Common myeloid progenitor, CD34-positive (primary cell): Measurements from ENCODE around the gene LRRC72. TPM values are rescaled to one million over a fixed set of nuclear protein-coding genes. Genes with fewer than 3 reads are reported as not detected.

Source experiments
- CTCF ChIA-PET: fragments of 350-600 bp; sonication (Branson Sonifier 250); formaldehyde crosslinking; loops from one replicate; lab custom pipeline; 2021; ENCODE audit warnings: antibody characterized with exemption; lab: Charles Lee
- POLR2A ChIA-PET: fragments of 350-600 bp; sonication (Branson Sonifier 250); formaldehyde crosslinking; loops from one replicate; lab custom pipeline; 2021; ENCODE audit warnings: antibody characterized with exemption; lab: Charles Lee
- DNase-seq, 3 donors: peaks; one replicate each; pipeline versions ENCODE4 v3.0.0 to v3.0.0-alpha.2; 2013
- H3K27ac ChIP-seq, 2 experiments: 1 replicate in 1 of 2; 2 replicates in 1 of 2; pipeline ENCODE4 v1.7.0; 2013; ENCODE audit warnings: inconsistent platforms in 2 of 2, low read length in 2 of 2, mild to moderate bottlenecking in 2 of 2, low read depth in 1 of 2, moderate library complexity in 1 of 2; ENCODE audit not compliant: severe bottlenecking in 2 of 2, insufficient read depth in 1 of 2, poor library complexity in 1 of 2
- H3K27me3 ChIP-seq, 5 experiments: replicated peaks in 2 of 5; 1 replicate in 3 of 5; 2 replicates in 2 of 5; pipeline versions ENCODE4 v1.6.1 to v1.7.0; 2013; ENCODE audit warnings: low read length in 4 of 5, mild to moderate bottlenecking in 2 of 5, moderate library complexity in 2 of 5, inconsistent platforms in 1 of 5; ENCODE audit not compliant: insufficient read depth in 5 of 5, control insufficient read depth in 4 of 5
- H3K36me3 ChIP-seq, 4 experiments: 1 replicate in 2 of 4; 2 replicates in 2 of 4; pipeline versions ENCODE4 v1.6.1 to v1.7.0; 2013; ENCODE audit warnings: low read length in 3 of 4, control low read depth in 1 of 4, mild to moderate bottlenecking in 1 of 4; ENCODE audit not compliant: control insufficient read depth in 4 of 4, insufficient read depth in 4 of 4
- H3K4me1 ChIP-seq, 4 experiments: 1 replicate in 3 of 4; 2 replicates in 1 of 4; pipeline versions ENCODE4 v1.6.1 to v1.7.1; 2013; ENCODE audit warnings: low read length in 3 of 4, mild to moderate bottlenecking in 3 of 4, control low read depth in 1 of 4, inconsistent platforms in 1 of 4, moderate library complexity in 1 of 4; ENCODE audit not compliant: control insufficient read depth in 4 of 4, insufficient read depth in 4 of 4; ENCODE audit errors: control extremely low read depth in 1 of 4
- H3K4me3 ChIP-seq, 7 experiments: 1 replicate in 4 of 7; 2 replicates in 3 of 7; pipeline versions ENCODE4 v1.5.1 to v1.7.0; 2013; ENCODE audit warnings: mild to moderate bottlenecking in 7 of 7, low read length in 6 of 7, moderate library complexity in 6 of 7, inconsistent platforms in 2 of 7, low read depth in 2 of 7, control low read depth in 1 of 7; ENCODE audit not compliant: insufficient read depth in 4 of 7, control insufficient read depth in 1 of 7; ENCODE audit errors: extremely low read depth in 1 of 7
- H3K9me3 ChIP-seq, 5 experiments: 1 replicate in 4 of 5; 2 replicates in 1 of 5; pipeline versions ENCODE4 v1.6.1 to v1.7.1; 2013; ENCODE audit warnings: low read length in 4 of 5, mild to moderate bottlenecking in 2 of 5, inconsistent platforms in 1 of 5, low read depth in 1 of 5, moderate library complexity in 1 of 5; ENCODE audit not compliant: control insufficient read depth in 4 of 5, insufficient read depth in 2 of 5; ENCODE audit errors: control extremely low read depth in 1 of 5
- WGBS: methylation state at CpG from one replicate; pipeline ENCODE4 v1.1.5; 2013; ENCODE audit not compliant: insufficient coverage; 5-methylcytosine and 5-hydroxymethylcytosine counted together
- polyA plus RNA-seq: library from polyadenylated mRNA; unstranded; fragments of 120-200 nt; gene quantifications from one replicate; pipeline ENCODE4 v1.2.1, GENCODE V29; 2013

The LRRC72 gene
- polyA plus RNA-seq, result not detected

DNA sequence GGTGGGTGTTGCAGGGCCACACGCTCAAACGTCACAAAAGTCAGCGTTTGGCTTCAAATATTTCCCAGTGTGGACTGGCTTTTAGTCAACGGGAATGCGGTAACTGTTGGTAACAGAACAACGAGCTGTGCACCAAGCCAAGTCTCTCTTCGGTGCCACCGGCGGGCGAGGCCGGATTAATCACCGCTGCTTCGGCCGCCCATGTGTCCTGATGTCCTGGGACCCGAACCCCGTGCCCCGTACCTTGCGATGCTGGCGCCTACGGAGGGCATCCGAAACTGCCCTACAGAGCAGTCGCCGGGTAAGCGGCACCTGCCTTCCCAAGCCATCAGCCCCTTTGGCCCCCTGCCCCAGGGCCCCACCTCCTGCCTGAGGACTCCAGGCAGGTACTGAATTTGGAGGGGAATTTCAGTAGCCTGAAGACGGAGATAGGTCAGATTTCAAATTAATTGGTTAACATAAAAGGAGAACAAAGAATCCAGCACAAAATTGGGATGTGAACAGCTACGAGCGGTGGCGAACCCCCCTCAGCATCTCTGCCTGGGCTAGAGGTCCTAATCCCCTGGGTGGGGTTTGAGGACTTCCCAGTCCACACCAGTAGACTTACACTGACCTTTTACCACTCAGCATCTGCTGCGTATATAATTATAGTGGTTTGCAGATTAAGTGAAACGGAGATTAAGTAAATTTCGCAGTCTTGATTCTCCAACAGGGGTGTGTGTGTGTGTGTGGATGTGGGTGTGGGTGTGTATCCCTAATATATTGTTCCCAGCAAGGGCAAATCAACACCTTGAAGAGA lies at the start of gene LRRC72:
LRRC72 (plus strand) TSS at position 84 of the 799 bp plus-strand sequence; CDS start at position 212, 128 bp downstream.
- Histone ChIP-seq H3K27me3 (no peaks in the 10 kb centered on the region), H3K9me3 (no peaks in the 10 kb centered on the region), H3K36me3 (no peaks in the 10 kb centered on the region), H3K27ac (no peak within 1 kb of the TSS), H3K4me3 (no peak within 1 kb of the TSS), H3K4me1 (no peaks in the 10 kb centered on the region)
- DNase-seq, result no peak
- WGBS, result 96% methylated on average over 20 of the region's 31 CpGs
- ChIA-PET CTCF (interaction anchor here (1.3 kb wide), 1 partner anchor 116 kb away, joined by 3 read pairs; no protein-coding TSS in a partner anchor), POLR2A (no interaction called here)

DNA sequence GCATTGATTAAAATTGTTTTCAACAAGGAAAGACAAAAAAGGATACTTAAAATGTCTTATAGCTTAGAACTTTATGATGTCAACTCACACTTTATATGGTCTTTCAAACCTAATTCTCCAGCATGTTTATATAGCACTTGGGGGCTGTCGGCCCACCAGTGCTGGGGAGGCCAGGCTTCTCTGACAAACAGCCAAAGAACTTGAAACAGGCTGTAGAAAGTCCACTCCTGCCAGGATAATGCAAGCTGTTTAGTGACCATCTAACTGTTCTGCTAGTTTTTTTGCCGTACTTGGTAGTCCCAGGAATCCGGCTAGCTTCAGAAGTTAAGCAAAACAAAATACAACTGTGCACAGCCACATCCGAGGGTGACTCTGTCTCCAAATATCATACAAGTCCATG lies 47.5 kb upstream of the LRRC72 start:
- POLR2A ChIA-PET, result no interaction called here
- H3K4me3 ChIP-seq, result no peak overlapping the region
- DNase-seq, result no peak
- 100% methylated on average over 4 of the region's 4 CpGs for WGBS
- peaks cover 0 to 1% (median 0%) of the 10 kb centered on the region in 5 experiments for H3K27me3 ChIP-seq
- CTCF ChIA-PET, result no interaction called here
- no peaks in the 10 kb centered on the region for H3K36me3 ChIP-seq
- H3K9me3 ChIP-seq, result no peaks in the 10 kb centered on the region
- no peak overlapping the region for H3K27ac ChIP-seq
- no peaks in the 10 kb centered on the region for H3K4me1 ChIP-seq

DNA sequence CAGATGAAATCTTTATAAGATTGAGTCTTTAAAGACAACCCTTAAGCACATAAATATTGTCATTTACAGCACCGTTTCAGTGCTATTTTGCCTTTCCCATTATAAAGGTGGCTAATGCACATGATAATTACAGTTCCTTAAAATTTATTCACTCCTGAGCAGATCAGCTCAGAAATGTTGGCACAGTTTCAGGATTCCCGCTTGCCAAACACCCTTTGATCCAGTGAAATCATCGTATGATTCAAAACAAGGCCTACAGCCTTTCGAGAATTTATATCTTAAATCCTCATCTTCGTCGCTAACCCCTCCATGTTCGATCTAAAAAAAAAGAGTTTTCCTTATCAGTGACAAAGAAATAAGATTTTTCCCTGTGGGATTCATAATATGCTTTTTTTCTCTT lies 47.0 kb upstream of the LRRC72 start:
- DNase-seq, result no peak
- 92% methylated on average over 7 of the region's 7 CpGs for WGBS
- Histone ChIP-seq H3K4me1 (no peaks in the 10 kb centered on the region), H3K9me3 (no peaks in the 10 kb centered on the region), H3K4me3 (no peak overlapping the region), H3K27me3 (peaks cover 0 to 1% (median 0%) of the 10 kb centered on the region in 5 experiments), H3K36me3 (no peaks in the 10 kb centered on the region), H3K27ac (no peak overlapping the region)
- CTCF ChIA-PET, result no interaction called here
- POLR2A ChIA-PET, result no interaction called here

DNA sequence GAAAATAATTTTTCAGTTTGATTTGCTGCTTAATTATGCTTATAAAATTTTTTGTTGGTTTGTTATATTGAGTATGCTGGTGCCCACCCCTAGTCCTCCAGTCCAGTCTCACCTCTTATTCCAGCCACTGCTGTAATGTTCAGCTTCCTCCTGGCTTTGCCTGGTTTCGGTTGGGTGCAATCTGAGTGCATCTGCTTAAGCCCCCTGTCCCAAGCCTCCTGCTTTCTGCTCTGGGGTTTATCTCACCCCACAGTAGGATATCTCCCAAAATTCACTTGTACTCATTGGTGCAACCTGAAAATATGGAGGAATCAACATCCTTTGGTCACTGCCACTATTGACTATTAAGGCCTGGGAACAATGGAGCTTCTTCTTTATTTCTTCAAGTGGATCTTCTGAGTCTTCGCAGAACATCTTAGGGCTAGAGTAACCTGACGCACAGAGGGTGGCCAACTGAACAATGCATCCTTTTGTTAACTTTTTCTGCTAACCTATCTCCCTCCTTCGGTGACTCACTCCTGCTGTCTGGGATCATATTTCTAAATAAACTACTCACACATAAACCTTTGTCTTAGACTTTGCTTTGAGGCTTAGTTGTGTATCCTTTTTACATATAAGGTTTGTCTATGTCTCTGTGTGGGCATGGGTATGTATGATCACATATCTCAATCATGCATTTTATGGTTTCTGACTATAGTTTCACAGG lies 42.0 kb upstream of the LRRC72 start:
- Histone ChIP-seq H3K9me3 (no peaks in the 10 kb centered on the region), H3K4me3 (no peak overlapping the region), H3K36me3 (no peaks in the 10 kb centered on the region), H3K27me3 (no peaks in the 10 kb centered on the region), H3K4me1 (no peaks in the 10 kb centered on the region), H3K27ac (no peak overlapping the region)
- POLR2A ChIA-PET, result interaction anchor here (0.7 kb wide), 1 partner anchor 460 kb away, joined by 3 read pairs; no protein-coding TSS in a partner anchor
- WGBS, result 84% methylated on average over 3 of the region's 4 CpGs
- DNase-seq, result no peak
- CTCF ChIA-PET, result interaction anchor here (1.4 kb wide), 1 partner anchor 9 kb away, joined by 4 read pairs; no protein-coding TSS in a partner anchor

DNA sequence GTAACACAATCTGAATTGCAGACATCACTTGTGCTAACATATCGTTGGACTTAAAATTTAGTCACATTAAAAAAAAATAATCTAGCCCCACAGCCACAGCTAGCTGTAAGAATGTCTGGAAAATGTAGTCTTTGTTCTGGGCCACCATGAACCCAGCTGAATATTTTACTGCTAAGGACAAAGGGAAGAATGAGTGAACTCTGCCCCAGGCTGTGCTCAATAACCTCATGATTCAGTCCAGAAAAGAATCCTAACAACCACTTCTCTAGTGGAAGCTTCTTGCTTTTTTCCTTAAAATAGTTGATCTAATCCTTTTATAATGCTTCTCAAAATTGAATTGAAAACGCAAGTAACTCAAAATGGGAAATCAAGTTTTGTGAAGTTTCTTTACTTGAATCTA lies 35.5 kb upstream of the LRRC72 start:
- Histone ChIP-seq H3K27ac (no peak overlapping the region), H3K9me3 (no peaks in the 10 kb centered on the region), H3K4me1 (no peaks in the 10 kb centered on the region), H3K4me3 (no peak overlapping the region), H3K27me3 (no peaks in the 10 kb centered on the region), H3K36me3 (no peaks in the 10 kb centered on the region)
- ChIA-PET POLR2A (interaction anchor here (0.6 kb wide), 1 partner anchor 22 kb away, joined by 6 read pairs; no protein-coding TSS in a partner anchor), CTCF (no interaction called here)
- no CpG with 5 or more reads among the region's 2 CpGs for WGBS
- no peak for DNase-seq

DNA sequence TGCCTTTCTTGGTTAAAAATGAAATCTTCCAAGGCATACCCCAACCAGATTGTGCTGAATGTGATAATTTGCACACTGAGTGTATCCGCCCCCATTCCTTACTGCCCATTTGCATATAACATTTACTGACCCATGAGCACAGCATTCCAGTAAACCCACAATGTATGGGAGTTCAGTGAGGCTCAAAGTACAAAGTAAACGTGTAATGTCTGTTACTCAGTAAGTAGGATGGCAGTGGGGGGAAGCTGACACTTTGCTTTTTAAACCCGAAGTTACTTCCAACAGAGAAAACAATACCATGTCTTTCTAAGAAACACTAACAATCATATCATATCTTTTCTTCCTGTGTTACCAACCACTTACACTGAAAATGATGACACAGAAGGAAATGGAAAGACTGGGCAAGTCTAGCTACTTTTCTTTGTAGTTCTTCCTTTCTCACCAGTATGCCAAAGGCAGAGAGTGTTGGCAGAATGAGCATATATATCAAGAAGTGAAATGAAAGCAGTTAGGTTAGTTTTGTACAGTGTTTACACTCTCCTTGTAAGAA lies 34.0 kb upstream of the LRRC72 start:
- Histone ChIP-seq H3K4me1 (no peaks in the 10 kb centered on the region), H3K27me3 (no peaks in the 10 kb centered on the region), H3K9me3 (no peaks in the 10 kb centered on the region), H3K36me3 (no peaks in the 10 kb centered on the region), H3K4me3 (no peak overlapping the region), H3K27ac (no peak overlapping the region)
- CTCF ChIA-PET, result interaction anchor here (1.0 to 1.2 kb wide), 2 partner anchors 9 to 61 kb away, joined by 3 to 4 read pairs; no protein-coding TSS in a partner anchor
- no CpG with 5 or more reads among the region's 3 CpGs for WGBS
- no peak for DNase-seq
- POLR2A ChIA-PET, result no interaction called here
